Stimulated activated CD4-positive, alpha-beta T cell treated with anti-CD3 and anti-CD28 coated beads, Interleukin-15, amount 100 ng/mL, for 24 hours (primary cell): Measurements from ENCODE around the gene TFAP2B.

Source experiments
- DNase-seq: peaks from one replicate; pipeline ENCODE4 v3.0.0-alpha.2; 2020

TFAP2B gene

GRCh38 chr6:50849796-50850180, 31.1 kb downstream of the TFAP2B start:
- DNase-seq: no peak

DNA sequence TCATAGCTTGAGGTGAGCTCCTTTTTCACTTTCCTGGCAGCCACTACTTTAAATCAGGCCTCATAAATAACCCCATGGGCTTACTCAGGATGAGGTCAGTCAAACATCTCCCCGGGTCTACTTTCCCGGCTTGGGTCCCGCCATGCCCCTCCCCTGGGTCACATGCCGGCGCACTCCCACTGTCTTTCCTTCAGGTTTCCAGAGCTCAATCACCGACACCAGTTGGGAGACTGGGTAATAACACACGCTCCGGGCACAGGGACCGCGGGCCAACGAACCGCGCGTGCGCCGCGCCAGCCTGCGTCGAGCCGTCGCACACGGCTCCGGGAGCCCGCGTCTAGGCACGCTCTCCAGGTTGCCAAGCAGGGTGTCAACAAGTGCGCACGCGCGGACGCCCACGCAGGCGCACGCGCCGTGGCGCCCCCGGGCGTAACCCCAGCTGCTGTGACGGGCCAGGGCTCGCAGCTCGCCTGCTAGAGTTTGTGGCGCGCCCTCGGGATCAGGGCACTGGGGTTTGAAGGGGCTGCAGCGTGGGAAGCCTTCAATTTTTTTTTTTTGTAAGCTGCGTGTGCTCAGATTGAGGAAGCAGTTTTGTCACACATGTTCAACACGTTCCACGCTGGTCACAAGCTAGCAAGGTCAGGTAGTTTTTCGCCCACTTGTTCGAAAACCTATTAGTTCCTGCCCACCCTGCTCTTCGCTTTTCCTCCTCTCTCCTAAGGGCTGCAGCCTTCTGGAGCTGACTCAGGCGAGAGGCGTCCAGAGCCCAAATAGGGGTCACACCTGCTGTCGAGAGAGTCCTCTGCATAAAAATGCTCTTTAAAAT, 31.8 kb downstream of the TFAP2B start:
- peak; percentile 7 for DNase-seq

DNA sequence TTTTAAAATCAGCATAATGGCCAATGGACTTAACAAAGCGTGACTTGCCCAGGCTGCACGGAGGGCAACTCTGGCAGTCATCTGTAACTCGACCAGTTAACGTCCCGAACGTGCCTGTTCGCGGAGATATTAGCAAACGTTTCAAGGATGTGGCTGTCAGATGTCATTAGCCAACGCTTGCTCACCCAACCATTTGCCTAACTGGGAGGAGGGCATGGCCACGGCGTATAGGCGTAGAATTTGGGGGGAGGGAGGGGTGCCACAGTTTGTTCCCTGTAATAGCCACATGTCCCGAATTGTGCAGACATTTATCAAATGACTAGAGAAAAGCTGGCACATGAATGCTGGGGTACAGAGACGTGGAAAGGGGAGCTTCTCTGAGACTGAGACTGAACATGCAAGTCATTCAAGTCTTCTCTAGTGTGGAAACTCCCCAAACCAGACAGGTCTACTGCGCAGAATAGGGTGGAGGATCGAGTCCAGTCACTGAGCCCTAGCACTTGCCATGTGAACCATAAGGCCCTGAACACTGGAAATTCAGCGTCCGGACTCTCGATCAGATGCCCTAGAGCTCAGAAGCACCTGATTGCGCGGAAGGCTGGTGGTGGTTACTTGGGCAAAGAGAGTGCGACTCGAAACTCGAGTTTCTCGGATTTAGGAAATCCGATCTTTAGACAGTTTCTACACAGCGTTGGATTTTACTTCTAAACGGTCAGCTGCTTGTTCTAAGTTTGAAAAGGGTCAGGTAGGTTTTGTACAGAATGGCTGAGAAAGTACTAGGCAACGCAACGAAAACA, 32.6 kb downstream of the TFAP2B start:
- DNase-seq: no peak

GRCh38 chr6:50853939-50854338, 35.3 kb downstream of the TFAP2B start:
- DNase-seq: no peak

DNA sequence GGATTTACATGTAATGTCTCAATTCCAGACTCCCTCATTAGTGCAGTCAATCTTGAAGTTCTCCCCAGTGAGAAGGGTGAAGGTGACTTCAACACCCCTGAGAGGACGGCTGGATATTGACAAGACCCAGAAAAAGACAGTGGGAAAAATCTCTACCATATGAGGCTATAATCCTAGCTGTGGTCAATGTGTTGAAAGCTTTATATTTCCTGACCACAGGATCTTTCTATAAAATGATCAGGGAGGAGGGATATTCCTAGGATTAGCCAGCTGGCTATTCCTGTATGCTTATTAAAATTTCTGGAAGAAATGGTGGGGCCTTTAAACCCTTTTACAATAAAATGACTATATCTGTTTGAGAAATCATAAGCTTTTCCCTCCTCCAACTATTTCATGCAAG, 43.0 kb downstream of the TFAP2B start:
- no peak for DNase-seq

DNA sequence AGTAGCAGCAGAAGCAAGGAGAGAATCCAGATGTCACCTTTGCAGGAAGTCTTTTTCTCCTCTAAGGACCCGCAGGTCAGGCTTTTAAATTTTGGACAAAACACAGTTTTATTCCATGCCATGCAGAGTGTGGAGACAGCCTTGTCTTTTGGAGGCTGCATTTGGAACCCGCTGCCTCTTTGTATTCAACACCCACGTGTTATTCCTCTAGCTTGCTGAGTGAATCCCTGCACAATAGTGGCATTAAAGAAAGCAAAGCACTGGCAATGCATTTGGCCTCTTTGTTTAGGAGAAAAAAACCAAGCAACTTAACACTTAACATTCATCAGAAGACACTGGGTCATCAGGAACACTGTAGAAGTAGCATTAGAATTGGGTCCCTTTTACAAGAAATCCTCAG, 43.5 kb downstream of the TFAP2B start:
- DNase-seq: no peak

- DNase-seq: no peak
Measured at GRCh38 chr6:50864601-50865000, 45.9 kb downstream of the TFAP2B start.

DNA sequence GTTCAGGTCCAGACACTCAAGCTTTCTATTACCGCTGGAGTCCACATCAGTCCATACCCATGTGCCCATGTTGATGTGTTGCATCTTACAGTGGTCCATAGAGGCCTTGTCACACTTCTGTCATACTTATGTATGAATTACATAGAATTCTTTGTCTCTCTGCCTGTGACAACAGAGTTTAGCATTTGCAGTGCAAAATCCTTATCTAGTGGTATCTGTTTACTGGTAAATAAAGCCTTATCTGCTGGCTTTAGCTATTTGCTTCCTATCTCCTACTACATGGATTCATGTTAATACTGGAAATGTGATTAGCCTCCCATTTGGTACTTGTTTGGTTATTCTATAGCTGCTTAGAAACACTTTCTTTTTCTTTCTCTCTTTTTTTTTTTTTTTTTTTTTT, 49.8 kb downstream of the TFAP2B start:
- no peak for DNase-seq

DNA sequence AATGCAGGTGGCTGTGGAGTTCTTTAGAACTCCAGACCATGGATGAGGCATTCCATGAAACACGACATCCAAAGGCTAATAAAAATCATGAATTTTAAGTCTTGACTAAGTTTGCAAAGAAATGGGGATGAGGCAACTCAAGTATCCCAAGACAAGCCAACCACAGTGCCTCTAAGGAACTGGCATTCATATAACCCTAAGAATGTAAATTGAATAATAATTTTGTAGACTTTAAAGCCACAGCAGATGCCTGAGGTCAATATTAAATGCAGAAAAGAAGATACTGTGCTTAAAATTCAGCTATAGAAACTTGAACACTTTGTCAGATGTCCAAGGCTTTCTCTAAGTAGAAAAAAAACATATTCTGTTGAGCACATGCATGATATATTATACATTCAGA, 54.5 kb downstream of the TFAP2B start:
- DNase-seq: no peak

DNA sequence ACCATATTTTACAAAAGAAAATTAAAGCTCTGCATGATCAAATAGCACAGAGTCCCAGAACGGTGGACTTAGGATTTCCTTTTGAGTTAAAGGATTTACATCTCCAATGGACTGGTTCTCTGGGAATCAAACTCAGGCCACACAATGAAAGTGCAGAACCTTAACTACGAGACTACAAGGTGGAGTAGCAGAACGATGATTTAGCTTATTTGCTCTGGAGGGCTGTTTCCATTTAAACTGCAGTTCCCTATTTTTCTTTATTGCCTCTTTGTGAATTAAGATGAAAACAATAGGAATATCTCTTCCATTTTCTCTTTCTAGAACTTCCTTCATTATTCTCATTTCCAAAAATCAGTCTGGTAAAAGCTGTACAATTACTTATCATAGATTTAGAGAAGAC, 65.7 kb downstream of the TFAP2B start:
- DNase-seq: no peak

DNA sequence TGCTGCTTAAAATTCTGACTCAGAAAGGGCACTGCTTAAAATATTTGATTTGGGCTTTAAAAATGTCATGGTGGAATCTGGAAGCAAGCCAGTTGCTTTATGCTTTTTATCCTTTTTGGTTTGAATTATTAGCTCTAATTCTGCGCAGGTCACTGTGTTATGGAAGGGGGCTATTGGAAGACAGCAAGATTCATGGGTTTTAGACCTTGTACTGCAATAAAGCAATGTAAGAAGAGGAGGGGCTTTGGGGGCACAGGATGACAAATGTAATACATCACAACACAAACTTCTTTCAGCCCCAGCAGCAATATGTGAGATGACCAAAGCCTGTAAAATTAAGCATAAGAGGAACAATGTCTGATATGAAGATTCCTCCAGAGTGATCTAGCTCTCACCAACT, 68.4 kb downstream of the TFAP2B start:
- no peak for DNase-seq

GRCh38 chr6:50889497-50889896, 70.8 kb downstream of the TFAP2B start:
- DNase-seq: no peak

GRCh38 chr6:50889935-50890334, 71.3 kb downstream of the TFAP2B start:
- no peak for DNase-seq

GRCh38 chr6:50890579-50890978, 71.9 kb downstream of the TFAP2B start:
- no peak for DNase-seq

GRCh38 chr6:50891290-50891689, 72.6 kb downstream of the TFAP2B start:
- DNase-seq: no peak
